DMS79 treated with DMSO at 0.1 percent for 48 hours (cell line): ENCODE data around the gene OAS1.

Experiments used
- DNase-seq: peaks from one replicate; lab custom pipeline; 2025; lab: John Stamatoyannopoulos, UW

Gene OAS1

GRCh38 chr12:112965643-112966042 lies 58.9 kb downstream of the OAS1 start:
- no peak for DNase-seq

GRCh38 chr12:112967306-112967705 lies 60.5 kb downstream of the OAS1 start:
- no peak for DNase-seq

- DNase-seq = no peak
Measured at GRCh38 chr12:112967858-112968257, 61.1 kb downstream of the OAS1 start.
